ENCODE data around the gene P3H2.

DNA sequence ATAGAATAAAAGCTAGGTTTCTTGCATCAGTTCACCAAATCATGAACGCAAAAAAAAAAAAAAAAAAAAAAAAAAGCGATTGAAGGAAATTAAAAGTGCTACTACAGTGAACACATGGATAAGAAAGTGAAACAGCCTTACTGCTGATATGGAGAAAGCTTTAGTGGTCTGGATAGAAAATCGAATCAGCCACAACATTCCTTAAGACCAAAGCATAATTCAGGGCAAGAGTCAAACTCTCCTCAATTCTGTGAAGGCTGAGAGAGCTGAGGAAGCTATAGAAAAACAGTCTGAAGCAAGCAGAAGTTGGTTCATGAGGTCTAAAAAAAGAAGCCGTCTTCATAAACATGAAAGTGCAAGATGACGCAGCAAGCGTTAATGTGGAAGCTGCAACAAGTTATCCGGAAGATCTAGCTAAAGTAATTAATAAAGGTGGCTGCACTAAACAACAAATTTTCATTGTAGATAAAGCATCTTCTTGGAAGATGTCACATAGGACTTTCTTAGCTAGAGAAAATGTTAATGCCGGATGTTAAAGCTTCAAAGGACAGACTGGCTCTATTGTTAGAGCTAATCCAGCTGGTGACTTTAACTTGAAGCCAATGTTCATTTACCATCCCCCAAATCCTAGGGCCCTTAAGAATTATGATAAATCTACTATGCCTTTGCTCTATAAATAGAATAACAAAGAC is 19.2 kb downstream of the P3H2 start:
- TF ChIP-seq POLR2A (IDR thresholded peaks at IDR 0.05) (no peak), CTCF (IDR thresholded peaks at IDR 0.05) (no peak)
